IPS DF 4.7 (cell line): ENCODE results near the gene RNF213.

Source experiments
- DNase-seq: peaks from one replicate; pipeline ENCODE4 v3.0.0-alpha.2; 2013; ENCODE audit warnings: low spot score; ENCODE audit errors: extremely low read depth

The RNF213 gene

DNA sequence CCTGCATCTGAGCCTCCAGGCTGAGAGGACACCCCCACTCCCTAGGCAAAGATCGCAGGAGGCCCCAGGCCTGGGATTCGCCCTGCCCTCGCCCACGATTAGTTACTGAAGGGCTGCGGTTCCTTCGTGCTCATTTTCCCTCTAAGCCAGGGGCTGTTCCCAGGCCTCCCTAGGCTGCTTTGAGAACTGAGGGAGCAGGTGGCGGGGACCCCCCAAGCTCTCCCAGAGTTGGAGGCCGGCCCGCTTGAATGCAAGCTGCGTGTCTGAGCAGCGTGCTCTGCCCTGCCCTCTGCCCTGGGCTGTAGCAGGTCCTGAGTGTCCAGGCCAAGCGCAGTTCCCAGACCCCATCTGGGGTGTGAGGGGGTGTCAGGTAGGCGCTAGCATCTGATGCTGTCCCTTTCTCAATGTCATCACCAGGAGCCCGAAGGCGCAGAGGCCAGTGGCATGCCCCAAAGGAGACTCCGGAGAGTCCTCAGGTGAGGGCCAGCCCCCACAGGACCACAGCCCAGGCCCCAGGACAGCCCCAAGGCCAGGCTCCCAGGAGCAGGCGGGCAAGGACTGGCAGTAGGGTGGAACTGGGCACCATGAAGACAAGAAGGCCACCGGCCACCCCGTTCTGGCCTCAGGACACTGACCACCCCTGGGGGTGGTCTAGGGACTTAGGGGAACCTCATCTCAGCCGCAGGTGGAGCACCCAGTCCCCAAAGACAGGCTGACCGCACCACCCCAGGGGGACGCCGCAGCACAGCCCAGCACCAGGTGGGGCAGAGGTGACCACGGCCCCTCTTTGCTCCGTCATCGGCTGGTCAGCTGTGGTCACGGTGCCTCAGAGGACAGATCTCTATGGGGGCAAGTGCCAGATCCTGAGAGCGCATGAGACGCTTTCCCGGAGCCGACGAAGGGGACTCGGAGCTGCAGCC, 169.0 kb downstream of the RNF213 start:
- no peak for DNase-seq

DNA sequence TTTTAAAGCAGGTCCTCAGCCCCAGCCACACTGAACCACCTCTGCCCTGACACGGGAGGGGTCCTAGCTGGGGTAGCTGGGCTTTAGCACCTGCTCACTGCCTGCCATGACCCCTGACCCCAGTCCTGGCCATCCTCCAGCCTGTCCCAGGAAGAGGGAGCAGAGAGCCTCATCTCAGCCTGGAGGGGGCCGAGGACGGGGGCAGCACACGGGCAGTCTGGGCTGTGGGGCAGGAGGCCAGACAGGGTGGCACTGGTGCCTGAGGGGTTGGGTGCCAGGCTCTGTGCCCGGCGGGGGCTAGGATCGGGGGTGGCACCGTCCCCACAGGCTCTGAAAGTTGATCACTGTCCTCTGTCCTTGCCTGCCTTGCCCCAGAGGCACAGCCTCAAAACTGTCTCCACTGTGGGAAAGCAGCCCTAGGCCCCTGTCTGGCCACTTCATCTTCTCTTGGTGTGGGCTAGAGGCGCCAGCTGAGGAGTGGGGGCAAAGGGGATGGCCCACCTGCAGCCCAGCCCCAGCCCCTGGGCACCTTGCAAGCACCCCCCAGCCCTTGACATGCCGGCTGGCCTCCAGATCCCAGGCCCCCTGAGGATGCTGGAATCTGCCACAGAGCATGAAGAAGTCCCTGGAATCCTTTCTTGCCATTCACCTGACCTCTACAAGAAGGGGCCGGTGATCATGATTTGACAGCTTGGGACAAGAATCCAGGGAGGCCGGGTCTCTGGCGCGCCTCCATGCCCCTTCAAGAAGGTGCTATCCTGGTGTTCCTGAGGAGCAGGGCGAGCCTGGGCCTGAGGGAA, 170.0 kb downstream of the RNF213 start:
- no peak for DNase-seq

DNA sequence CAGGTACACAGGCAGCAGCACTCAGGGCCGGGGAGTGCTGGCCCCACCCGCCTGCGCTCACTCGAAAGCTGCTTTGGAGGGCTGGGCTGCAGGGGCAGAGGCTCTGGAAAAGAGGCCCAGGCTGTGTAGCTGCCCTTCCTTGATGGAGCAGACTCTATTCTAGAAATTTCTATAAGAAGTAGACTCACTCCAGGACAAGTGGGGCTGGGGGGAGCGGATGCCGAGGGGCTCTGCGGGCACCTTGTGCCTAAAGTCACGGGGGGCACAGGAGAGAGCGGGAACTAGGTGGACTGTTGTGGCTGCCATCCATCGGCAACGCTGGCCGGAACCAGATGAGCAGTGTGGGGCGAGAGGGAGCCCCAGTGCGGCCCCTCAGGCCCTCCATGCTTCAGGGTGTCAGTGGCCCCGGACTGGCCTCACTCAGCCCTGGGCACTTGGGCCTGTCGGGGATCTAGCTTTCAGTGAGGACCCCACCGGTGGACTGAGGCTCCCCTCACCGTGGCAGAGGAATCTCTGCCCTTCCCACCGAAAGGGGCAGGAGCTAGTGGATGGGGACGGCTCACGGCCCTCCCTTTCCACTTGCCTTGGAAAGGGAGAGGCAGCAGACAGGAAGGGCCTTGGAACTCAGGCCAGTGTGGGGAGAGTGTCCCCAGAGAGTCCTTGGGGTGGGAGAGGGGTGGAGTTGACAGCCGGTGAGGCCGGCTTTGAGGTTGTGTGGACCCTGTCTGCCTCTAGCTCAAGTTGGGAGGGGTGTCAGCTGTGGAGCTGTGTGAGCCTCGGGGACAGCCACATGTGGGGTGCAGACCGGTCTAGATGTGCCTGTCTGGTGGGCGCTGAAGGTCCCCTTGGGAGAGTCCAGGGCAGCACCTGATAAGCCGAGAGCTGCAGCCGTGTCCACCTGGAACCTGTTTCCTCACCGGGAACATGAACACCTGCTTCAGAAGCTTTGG, 170.9 kb downstream of the RNF213 start:
- DNase-seq, result no peak

DNA sequence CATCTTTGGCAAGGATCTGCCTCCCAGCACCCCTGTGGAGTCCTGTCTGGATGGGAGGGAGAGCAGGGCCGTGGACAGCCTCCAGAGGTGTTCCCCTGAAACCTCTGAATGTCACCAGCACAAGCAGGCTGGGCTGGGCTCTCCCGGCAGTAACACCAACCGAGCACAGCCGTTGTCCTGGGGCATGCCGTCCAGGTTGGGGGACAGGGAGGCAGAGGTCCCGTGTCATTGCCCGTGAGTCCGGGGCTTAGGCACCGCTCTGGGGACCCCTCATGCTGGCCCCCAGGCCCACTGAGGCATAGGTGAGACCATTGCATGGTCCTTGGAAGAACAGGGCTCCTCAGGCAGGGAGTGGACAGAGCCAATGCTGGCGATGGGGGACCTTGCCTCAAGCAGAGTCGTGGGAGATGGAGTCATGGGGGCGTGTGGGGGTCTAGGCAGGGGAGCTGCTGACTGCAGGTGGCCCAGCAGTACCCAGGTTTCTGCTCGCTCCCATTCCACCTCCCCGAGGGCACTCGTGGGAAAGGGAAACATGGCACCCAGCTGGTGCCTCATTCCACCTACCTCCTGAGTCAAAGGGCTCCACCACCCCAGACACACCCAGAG, 171.8 kb downstream of the RNF213 start:
- no peak for DNase-seq

DNA sequence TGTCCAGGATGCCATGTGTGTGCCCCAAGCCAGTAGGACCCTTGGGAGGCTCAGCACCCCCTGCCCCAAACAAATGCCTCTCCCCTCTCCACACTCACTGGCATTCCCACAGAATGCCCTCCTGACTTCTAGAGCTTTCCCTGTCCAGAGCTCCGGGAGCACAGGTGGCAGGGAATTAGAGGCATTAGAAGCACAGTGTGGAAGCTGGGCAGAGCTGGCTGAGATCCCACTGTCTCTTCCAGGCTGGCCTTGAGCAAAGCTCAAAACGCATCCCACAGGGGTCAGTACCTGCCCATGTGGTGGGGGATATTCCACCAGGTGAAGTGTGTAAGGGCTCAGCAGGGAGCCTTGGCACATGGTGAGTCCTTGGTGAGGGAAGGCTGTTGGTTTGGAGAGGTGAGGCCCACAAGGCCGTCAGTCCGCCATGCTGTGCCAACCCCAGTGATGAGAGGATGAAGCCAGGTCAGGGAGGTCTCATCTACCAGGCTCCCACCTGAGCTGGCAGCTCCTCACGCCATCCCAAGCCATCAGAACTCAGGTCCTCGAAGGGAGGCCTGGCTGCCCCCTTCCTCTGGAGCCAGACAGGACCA, 172.4 kb downstream of the RNF213 start:
- no peak for DNase-seq

DNA sequence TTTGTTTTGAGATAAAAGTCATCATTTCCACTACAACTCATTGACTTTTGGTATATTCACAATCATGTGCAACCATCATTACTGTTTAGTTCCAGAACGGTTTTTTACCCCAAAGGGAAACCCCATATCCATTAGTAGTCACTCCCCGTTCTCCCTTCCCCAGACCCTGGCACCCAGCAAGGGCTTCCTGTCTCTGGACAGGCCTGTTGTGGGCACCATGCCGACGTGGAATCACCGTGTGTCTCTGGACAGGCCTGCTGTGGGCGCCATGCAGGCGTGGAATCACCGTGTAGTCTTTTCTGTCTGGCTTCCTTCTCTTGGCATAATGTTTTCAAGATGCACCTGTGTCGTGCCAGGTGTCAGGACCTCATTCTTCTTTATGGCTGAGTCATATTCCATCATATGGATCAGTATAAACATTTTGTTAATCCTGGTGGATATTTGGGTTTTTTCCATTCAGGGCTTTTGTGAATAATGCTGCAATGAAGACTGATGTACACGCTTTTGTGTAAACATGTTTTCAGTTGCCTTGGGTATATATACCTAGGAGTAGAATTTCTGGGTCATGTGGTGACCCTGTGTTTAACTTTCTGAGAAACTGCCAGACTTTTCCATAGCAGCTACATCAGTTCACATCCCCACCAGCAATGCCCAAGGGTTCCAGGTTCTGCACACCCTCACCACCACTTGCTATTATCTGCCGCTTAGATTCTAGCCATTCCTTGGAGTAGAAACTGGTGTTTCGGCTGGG, 173.4 kb downstream of the RNF213 start:
- no peak for DNase-seq

DNA sequence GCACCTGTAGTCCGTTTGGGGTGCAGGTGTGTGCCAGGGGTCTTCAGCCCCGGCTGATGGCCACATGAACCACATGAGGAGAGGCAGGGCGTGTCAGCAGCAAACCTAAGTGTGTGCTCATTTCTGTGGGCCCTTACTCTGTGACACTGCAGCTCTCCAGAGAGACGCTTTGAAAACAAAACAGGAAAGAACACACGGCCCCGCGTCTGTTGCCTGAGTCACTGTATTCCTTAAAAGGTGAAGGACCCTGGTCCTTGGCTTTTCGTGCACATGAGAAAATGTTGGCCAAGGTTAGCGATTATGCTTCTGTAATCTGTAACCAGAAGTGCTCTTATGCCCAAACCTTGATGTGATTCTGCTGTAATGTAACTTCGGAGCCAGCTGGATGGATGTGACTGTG, 176.9 kb downstream of the RNF213 start:
- no peak for DNase-seq

DNA sequence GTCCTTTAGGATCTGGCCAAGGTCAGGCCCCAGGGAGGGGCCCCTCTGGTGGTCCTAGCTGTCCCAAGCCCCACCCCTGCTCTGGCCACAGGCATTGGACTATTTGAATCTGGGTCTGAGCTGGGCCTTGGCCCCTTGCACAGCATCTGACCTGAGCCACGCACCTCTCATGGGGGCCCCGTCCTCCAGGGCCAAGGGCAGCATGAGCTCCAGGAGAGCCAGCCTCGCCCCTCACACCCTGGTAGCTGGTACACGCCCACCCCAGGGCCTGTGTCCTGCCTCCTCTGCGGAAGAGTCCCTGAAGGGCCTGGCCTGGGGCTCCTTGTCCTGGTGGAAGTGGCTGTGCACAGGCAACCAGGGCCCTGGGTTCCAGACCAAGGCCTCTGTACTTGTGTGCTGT, 178.2 kb downstream of the RNF213 start:
- DNase-seq, result no peak

DNA sequence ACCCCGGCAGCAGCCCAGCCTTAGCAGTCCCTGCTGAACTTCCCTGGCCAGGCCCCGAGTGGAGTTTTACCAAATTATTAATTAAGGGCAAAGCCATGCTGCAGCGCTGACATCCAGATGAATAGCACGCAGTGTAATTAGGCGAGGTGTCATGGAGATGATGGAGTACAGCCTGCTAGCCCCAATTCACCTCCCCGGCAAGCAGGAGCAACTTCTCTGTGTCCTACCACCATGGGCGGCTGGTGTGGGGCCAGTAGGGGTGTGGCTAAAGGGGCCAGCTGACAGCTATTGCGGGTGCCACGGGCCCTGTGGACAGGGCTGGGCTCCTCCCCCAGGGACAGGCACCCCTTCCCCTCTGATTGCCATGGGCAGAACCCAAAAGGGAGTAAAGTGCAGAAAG, 178.8 kb downstream of the RNF213 start:
- DNase-seq, result no peak

DNA sequence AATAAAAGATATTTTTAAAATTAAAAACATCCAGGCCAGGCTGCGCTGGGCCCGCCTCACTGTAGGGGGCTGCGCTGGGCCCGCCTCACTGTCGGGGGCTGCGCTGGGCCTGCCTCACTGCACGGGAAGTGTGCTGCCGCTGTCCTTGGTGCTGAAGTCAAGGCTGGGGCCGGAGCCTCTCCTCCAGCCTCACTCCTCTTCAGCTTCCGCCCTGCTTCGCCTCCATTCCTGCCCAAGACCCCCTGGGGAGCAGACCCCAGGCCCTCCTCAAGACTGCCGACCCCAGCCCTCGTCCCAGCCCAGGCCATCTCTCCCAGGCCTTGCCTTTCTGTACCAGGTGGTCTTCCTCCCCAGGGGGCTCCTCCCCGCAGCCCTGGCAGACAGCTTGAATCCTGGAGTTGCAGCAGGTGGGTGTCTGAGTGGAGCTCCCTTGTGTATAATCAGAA, 180.5 kb downstream of the RNF213 start:
- peak; percentile 25 for DNase-seq

DNA sequence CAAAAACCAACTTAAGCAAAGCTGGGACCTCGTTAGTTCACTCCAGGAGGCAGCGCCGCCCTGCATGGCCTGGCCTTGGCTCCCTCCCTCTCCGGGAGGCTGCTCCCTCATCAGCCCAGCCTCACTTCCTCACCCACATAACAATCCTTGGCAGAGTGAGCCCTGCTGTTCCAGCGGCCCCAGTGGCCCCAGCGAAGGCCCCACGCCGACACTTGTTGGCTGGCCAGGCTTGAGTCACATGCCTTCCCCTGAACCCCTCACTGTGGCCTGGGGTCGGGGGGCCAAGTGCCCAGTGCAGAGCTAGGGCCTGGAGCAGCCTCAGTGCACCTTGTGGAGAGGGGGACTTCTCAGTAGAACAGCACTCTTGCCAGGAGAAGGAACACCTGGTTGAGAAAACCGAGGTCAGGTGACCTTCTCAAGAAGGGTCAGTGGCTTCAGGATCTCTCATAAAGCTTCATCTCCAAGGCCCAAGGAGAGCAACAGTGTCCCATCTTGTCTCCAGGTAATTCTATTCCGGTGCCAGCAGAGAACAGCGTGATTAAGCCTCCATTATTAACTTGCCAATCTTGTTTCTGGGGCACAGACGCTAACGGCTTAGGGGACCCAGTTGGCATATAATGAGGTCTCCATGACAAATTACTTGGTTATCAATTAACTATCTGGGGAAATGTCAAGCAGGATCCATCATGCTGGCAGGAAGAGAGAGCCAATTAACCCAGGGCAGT, 181.1 kb downstream of the RNF213 start:
- no peak for DNase-seq

DNA sequence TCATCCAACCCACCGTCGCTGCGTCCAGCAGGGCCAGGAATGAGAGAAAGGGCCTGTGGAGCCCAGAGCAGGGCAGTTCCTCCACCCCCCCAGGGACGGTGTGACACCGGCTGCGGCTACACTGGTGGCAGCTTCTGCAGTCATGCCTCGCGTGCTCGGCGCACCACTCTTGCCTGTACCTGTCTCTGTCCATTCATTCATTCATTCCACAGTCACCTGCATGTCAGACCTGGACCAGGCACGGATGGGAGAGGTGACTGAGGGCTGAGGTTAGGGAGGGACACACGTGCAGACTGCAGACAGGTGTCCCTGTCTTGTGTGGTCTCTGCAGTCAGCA, 181.6 kb downstream of the RNF213 start:
- DNase-seq, result no peak

DNA sequence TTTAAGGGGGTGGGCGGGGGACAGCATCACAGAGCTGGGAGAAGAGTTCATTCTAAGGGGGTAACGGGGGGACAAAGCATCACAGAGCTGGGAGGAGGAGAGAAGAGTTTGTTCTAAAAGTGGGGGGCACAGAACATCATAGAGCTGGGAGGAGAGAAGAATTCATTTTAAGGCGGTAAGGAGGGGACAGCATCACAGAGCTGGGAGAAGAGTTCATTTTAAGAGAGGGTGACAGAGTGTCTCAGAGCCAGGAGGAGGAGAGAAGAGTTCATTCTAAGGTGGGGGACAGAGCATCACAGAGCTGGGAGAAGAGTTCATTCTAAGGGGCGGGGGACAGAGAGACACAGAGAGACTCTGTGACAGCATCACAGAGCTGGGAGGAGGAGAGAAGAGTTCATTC, 182.1 kb downstream of the RNF213 start:
- no peak for DNase-seq

DNA sequence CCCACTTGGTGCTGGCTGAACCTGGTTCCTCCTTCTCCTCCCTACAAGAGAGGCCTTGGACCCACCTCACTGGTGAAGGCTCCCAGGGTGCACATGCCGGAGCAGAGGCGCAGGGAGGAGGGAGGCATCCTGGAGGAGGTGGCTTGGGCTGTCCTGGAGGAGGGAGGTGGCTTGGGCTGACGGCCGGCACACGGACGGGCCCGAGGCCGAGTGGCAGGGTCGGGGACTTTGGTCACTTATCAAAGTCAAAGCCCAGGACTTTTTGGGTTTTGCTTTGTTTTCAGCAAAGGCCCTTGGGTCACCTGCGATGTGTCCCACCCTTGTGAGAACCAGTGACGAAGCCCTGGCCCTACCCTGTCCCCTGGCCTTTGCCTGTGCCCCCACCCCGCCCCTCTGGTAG, 182.8 kb downstream of the RNF213 start:
- no peak for DNase-seq

DNA sequence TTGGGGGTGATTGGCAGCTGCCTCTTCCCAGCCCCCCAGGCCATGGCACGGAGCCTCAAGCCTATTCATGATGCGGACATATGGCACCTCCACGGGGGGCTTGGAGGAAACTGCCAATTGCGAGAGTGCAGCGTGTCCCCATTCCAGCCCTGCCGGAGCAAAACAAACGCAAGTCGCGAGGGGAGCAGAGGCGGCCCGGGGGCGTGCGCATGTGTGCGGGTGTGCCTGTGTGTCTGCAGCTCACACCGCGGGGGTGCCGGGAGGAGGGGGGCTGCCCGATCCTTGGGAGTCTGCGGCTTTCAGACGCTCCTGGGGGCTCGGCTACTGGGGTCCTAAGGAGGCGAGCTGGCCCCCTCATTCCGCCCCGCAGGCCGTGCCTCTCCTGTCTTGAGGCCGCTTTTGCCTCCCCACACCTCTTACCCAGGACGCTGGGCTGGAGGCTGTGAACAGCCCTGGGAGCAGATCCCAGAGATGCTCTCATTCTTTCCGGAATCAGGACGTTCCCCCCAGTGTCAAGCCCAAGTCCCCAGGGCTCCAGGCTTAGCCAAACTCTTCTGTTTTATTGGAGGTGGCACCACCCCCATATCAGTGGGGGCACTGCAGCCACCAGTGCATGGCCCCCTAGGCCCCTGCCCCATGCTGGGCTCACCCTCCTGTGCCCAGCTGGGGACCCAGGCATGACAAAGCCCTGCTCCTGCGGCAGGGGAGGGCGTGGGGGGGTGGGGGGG, 183.4 kb downstream of the RNF213 start:
- no peak for DNase-seq

DNA sequence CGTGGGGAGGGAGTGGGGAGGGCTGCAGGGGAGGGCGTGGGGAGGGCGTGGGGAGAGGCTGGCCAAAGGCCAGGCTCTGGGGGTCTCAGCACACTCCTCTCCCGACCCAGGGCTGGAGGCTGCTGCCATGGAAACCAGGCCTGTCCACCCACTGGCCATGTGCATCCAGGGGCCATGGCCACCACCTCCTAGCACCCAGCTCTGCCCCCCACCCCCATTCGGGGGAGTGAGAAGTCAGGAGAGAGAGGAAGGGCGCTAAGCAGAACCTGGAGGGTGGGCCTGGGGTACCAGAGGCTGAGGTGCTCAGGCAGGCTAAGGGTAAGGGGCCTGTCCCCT, 184.0 kb downstream of the RNF213 start:
- no peak for DNase-seq

DNA sequence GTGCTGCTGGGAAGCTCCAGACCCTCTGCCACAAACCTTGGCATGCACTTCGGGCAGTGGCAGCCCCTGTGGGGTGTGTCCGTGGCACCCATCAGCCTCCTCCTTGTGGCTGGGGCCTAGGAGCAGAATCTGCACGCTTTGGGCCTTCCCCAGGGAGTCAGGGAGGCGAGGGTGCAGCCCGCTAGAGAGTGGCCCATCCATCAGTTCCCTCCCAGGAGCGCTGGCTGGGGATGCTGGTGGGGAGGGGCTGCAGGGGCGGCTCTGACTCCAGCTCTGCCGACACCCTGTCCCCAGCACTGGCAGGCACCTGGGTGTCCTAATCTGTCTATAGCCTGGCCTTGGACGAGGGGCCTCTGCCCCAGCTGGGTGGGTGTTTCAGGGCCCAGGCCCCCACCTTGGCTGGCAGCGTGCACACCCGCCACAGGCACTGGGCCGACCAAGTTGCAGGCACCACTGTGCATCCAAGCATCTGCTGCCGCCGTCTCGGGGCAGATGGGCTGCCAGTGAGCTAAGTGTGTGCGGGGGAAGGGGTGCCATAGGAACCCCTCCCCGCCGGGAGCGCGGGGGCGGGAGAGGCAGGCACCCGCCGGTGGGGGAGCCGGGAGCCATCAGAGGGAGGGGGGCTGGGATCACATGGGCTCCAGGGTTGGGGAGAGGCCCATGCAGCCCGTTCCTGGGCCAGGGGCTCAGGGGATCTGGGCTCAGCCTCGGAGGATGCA, 184.5 kb downstream of the RNF213 start:
- no peak for DNase-seq

DNA sequence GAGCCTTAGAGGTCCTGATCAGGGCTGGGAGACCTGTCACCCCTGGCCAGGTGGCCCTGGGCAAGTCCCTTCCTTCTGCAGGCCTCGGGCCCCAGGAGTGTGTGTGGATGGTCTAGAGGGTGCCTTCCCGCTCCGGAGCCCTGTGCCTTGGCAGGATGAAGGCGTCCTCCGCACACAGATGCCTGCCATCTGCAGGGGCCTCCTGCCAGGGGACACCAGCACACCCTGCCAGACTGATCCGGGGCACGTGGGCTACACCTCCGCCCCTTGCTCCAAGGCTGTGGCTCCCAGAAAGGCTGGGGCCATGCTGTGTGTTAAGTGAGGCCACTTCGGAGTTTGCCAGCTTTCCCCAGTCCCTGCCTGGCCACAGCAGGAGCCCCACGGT, 185.1 kb downstream of the RNF213 start:
- no peak for DNase-seq
